Measurements from ENCODE around the gene NINJ2.
"Not testable (repeated sequence)": the region's sequence is repeated elsewhere in the genome, so short reads cannot be mapped to it uniquely, and the experiment has no call there.

Gene NINJ2

GRCh38 chr12:663293-663871 lies at the start of gene NINJ2:
Gene NINJ2 (minus strand): TSS chr12:663445. CDS start chr12:663360, 85 bp downstream.
- DNase-seq, result no peak

DNA sequence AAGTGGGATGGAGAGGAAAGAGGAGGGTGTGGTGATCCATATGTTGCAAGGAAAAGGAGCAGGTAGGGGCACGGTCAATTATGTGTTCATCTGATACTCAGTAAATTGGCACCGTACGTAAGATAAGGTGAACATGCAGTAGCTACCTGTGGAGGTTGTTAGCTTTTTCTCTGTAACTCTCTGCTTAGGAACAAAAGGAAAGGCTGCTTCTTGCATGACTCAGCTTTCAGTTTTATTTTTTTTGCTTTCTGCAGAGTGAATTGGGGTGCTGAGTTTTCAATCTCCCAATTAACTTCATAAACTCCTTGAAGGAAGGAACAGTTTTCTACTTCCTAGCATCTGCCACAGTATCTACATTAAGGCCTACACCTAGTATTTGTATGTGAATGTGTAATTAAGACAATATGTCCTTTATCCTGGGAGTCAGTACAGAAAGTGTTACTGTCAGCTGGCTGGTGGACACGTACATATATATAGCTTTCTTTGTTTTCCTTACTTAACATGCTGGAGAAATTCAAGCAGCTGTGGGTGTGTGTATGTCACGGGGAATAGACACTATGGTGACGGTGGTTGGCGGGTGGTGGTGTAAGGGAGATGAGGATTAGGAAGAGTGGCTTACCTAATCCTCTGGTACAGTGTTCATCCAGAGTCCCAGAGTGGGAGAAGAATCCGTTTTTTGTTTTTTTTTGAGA lies 49.1 kb upstream of the NINJ2 start:
- no peak for DNase-seq

- DNase-seq, result no peak
These were observed 46.3 kb upstream of the NINJ2 start for GRCh38 chr12:709455-710020.

GRCh38 chr12:708084-708483 lies 44.8 kb upstream of the NINJ2 start:
- not testable (repeated sequence) for DNase-seq

- no peak for DNase-seq
These were observed 41.4 kb upstream of the NINJ2 start for GRCh38 chr12:704516-705242.

- DNase-seq, result no peak
These were observed 38.8 kb upstream of the NINJ2 start for GRCh38 chr12:701896-702539.

DNA sequence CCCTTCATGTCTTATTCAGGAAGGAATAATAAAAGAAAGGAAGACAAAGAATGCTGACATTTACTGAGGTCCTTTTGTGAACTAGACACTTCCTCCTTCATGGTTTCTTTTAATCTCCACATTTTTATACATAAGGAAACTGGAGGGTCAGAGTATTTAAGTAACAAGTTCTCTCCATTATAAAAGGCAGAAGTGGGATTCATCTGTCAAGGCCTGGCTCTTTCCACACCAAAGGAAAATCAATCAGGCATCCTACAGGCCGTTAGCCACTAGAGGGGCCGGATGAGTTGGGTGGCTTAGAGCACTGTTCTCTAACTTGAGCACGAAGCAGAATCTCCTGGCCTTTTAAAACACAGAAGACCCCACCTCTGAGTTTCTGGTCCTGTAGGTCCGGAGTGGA lies 36.8 kb upstream of the NINJ2 start:
- no peak for DNase-seq

- DNase-seq, result not testable (repeated sequence)
These were observed 35.0 kb upstream of the NINJ2 start for GRCh38 chr12:698222-698621.

- no peak for DNase-seq
These were observed 34.2 kb upstream of the NINJ2 start for GRCh38 chr12:697481-697880.

DNA sequence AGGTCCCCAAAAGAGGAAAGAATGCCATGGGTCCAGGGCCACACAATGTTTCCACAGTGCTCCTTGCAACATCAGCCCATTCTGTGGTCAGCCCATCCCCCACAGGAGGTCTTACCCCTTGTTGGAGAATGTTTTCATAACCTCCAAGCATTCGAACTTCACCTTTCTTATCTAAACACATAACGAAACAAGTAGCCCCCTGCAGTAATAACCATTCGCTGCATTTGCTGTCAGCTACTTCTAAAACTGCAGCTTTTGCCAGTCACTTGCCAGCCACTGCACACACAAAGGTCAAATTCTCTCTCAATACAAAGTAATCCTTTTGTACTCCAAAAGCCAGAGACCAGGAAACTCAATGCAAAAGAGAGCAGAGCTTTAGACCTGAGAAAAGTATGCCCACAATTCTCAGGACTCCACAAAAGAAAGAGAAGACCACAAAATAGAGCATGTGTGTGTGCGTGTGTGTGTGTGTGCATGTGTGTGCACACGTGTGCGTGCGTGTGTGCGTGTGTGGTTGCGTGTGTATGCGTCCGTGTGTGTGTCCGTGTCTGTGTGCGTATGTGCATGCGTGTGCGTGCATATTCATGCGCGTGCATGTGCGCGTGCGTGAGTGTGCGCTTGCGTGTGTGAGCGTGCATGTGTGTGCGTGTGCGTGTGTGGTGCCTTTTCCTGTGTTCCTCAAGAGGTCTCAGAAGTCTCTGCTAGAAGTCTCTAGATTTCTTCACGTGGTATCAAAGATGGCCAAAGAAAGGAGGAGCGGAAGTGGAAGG lies 31.7 kb upstream of the NINJ2 start:
- no peak for DNase-seq

DNA sequence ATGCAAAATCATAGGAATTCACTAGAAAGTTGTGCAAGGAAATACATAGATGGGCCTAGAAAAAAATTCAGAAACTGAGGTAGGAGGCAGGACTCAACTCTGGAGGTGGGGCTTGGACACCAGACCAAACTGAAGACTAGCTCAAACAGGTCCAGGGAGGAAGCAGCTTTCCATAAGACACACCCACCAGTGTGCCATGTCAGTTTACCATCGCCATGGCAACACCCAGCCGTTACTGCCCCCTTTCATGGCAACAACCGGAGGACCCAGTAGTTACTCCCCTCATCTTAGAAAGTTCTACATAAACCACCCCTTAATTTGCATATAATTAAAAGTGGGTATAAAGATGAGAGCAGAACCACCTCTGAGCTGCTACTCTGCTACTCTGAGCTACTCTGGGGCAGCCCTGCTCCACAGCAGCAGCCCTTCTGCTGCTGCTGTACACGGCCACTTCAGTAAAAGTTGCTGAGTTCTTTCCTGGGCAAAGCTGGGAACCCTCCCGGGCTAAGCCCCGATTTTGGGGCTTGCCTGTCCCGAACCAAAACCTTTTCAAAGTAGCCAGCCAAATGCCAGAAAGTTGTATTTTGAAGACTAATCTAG lies 30.8 kb upstream of the NINJ2 start:
- no peak for DNase-seq

GRCh38 chr12:692274-692673 lies 29.0 kb upstream of the NINJ2 start:
- no peak for DNase-seq

DNA sequence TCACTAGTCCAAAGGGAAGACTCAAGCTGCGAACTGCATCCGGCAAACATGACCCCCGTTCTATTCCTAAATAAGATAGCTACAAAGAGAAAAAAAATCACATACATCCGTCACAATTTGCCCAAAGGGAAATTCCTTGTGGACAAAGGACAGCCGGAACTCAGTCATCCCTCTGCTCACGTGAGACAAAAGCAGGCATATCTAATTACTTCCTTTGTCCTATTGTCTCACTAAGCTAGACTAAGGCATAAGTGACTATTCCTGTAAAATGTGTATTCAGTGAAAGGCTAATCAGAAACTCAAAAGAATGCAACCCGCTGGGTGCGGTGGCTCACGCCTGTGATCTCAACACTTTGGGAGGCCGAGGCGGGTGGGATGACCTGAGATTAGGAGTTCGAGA lies 27.2 kb upstream of the NINJ2 start:
- no peak for DNase-seq

- DNase-seq, result peak; percentile 71
These were observed 22.1 kb upstream of the NINJ2 start for GRCh38 chr12:685388-685787.

DNA sequence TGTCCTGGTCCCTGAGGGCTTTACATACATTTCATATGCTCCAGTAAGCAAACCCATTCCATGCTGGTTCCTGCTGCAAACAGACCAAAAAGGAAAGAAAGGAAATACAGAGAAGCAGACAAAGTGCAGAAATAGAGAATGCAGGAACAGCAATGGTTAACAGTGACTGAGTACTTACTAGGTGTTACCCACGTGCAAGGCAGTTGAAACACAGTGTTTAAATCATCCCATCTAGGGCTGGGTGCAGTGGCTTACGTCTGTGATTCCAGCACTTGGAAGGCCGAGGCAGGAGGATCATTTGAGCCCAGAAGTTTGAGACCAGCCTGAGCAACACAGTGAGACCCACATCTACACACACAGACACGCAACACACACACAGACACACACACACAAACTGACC lies 21.2 kb upstream of the NINJ2 start:
- no peak for DNase-seq

- DNase-seq, result no peak
These were observed 18.5 kb upstream of the NINJ2 start for GRCh38 chr12:681568-682256.

- DNase-seq, result no peak
These were observed 15.8 kb upstream of the NINJ2 start for GRCh38 chr12:678747-679712.

GRCh38 chr12:675562-675961 lies 12.3 kb upstream of the NINJ2 start:
- no peak for DNase-seq

GRCh38 chr12:674272-674781 lies 11.1 kb upstream of the NINJ2 start:
- DNase-seq, result peak; percentile 29

DNA sequence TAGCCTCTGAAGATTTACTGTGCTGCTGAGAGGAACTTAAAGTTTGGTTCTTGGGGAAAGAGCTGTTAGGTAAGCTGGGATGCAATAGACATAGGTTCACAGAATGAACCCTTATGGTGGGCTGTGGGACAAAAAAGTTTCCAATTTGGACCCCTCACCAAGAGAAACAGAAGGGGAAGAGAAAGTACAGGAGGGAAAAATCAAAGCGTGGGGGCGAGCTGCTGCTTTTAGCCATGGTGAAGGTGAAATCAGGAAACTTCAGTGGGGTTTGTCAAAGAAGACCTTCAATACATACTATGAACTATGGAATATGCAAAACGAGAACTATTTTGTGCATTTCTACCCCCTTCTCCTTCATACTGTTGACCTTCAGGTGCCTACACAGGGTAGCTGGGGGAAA lies 10.6 kb upstream of the NINJ2 start:
- no peak for DNase-seq

Data from activated effector memory CD4-positive, alpha-beta T cell treated with Interleukin-2 at 50 U/mL for 16 hours (primary cell).